Measurements from ENCODE around the gene C2CD2L.

Gene C2CD2L

DNA sequence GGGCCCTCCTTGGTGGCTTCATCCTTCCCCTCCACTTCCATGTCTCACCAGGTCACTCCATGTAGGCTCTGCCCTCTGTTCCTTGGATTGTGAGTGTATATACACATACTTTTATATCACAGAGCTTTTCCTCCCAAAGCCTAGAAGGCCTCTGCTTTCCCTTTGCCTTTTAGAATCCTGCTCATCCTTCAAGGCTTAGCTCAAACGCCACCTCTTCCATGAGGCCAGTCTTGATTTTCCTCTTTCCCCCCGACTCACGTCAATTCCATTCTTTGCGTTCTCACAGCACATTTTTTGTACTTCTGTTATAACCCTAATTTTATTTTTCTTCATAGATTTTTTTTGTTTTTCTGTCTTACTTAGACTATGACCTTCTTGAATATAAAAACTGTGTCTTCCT, 45.5 kb downstream of the C2CD2L start:
- TF ChIP-seq, protein P1, sequence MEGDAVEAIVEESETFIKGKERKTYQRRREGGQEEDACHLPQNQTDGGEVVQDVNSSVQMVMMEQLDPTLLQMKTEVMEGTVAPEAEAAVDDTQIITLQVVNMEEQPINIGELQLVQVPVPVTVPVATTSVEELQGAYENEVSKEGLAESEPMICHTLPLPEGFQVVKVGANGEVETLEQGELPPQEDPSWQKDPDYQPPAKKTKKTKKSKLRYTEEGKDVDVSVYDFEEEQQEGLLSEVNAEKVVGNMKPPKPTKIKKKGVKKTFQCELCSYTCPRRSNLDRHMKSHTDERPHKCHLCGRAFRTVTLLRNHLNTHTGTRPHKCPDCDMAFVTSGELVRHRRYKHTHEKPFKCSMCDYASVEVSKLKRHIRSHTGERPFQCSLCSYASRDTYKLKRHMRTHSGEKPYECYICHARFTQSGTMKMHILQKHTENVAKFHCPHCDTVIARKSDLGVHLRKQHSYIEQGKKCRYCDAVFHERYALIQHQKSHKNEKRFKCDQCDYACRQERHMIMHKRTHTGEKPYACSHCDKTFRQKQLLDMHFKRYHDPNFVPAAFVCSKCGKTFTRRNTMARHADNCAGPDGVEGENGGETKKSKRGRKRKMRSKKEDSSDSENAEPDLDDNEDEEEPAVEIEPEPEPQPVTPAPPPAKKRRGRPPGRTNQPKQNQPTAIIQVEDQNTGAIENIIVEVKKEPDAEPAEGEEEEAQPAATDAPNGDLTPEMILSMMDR (IDR thresholded peaks at IDR 0.05; ENCODE audit: insufficient read depth, low read depth, low read length, missing control alignments), result no peak
- no peak overlapping the region for H3K4me3 ChIP-seq (ENCODE audit: low read depth, low read length)
- DNase-seq (ENCODE audit: low read depth), result no peak

DNA sequence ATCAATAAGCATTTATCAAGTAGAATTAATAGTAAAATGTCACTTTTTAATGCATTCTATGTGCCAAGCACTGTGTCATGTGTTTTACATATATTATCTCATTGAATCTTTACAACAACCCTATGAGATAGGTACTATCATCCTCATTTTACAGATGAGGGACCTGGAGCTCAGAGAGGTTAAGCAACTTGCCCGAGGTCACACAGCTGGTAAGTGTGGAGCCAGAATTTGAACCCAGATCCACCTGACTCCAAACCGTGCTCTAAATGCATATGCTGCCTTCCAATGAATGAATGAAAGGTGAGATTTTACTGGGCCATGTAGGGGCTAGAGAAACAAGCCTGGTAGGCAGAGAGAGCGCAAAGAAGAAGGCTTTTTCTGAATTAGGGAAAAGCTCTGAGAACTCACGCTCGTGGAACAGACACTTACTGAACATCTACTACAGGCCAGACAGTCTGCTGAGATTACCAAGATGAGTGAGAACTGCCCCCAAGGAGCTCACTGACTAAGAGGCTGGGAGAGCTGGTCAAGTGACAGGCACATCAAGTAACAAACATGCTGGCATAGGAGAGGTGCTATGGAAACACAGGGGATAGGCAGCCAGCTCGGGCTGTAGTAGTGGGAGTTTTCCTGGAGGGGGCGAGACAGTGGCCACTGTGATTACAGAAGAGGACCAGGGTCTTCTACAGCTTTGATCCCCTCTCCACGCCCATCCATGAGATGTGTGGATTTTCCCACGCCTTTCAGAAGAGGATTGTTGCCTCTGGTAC, 46.1 kb downstream of the C2CD2L start:
- TF ChIP-seq, protein P1 (IDR thresholded peaks at IDR 0.05; ENCODE audit: insufficient read depth, low read depth, low read length, missing control alignments), result no peak
- no peak overlapping the region for H3K4me3 ChIP-seq (ENCODE audit: low read depth, low read length)
- no peak for DNase-seq (ENCODE audit: low read depth)

DNA sequence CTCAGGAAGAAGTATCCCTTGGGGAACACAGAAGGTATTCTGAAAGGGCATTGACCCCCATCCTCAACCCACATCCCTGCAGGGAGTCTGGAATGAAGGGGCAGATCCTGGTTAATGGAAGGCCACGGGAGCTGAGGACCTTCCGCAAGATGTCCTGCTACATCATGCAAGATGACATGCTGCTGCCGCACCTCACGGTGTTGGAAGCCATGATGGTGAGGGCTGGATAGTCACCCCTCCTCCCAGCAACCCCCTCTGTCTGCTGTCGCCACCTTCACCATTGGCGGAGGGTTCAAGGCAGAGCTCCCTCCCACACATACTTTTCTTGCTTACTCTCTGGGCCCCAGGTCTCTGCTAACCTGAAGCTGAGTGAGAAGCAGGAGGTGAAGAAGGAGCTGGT, 47.0 kb downstream of the C2CD2L start:
- TF ChIP-seq, protein P1 (IDR thresholded peaks at IDR 0.05; ENCODE audit: insufficient read depth, low read depth, low read length, missing control alignments), result no peak
- no peak overlapping the region for H3K4me3 ChIP-seq (ENCODE audit: low read depth, low read length)

DNA sequence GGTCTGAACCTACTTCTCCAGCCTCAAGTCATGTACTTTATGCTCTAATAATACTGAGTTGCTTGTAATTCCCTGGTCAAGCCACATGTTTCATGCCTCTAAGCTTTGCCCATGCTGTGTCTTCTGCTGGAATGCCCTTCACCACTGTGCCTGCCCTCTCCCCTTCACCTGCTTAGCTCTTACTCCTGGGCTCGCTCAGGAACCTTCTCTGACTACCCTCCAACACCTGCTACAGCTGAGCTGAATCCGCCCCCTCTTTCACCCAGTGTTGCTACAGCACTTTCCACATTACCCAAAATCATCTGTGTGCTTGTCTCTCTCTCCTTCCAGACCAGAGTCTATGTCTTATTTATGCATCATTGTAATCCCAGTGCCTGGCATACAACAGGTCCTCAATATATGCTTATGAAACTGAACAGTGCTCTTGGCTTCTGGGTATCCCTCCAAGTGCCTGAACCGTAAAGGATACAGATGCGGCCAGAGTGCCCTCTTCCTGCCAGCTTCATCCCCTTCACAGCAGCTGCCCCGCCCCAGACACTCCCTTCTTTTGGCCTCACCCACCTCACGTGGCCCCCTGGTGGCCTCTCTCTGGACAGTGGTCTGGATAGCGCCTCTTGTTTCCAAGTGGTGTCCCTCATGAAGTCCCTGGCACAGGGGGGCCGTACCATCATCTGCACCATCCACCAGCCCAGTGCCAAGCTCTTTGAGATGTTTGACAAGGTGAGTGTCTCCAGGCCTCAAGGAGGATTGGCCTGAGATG, 48.8 kb downstream of the C2CD2L start:
- DNase-seq (ENCODE audit: low read depth), result peak; percentile 44
- TF ChIP-seq, protein P1 (IDR thresholded peaks at IDR 0.05; ENCODE audit: insufficient read depth, low read depth, low read length, missing control alignments), result no peak
- H3K4me3 ChIP-seq (ENCODE audit: low read depth, low read length), result no peak overlapping the region

More for the DNA sequence above, 47.0 kb downstream of the C2CD2L start:
- no peak for DNase-seq (ENCODE audit: low read depth)

DNA sequence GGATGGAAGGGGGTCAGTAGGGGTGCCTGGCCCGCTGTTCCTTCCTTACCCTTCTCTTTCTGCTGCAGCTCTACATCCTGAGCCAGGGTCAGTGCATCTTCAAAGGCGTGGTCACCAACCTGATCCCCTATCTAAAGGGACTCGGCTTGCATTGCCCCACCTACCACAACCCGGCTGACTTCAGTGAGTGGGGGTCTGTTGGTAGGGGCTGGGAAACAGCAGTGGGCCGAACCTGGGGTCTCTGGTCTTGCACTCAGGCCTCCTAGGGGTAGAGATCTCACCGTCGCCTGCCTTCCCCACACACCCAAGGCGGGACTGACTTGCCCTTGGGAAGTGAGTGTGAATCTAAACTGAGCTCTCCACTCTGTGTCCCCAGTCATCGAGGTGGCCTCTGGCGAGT, 49.4 kb downstream of the C2CD2L start:
- TF ChIP-seq, protein P1 (IDR thresholded peaks at IDR 0.05; ENCODE audit: insufficient read depth, low read depth, low read length, missing control alignments), result no peak
- no peak for DNase-seq (ENCODE audit: low read depth)
- H3K4me3 ChIP-seq (ENCODE audit: low read depth, low read length), result no peak overlapping the region

DNA sequence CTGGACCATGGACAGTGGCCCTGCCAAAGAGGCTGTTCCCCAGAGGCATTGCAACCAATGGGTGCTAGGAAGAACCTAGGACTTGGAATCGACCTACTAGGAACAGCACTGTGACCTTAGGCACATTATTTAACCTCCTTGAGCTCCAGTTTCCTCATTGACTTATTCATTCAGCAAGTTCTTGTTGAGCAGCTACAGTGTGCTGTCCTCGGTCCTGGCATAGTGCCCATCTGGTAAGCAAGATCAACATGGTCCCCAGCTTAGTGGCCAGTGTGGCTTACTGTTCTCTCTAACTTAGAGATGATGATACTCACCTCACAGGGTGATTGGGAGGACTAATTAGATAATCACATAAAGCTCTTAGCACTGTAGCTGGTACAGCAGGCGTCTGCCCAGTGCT, 49.9 kb downstream of the C2CD2L start:
- TF ChIP-seq, protein P1 (IDR thresholded peaks at IDR 0.05; ENCODE audit: insufficient read depth, low read depth, low read length, missing control alignments), result no peak
- no peak for DNase-seq (ENCODE audit: low read depth)
- H3K4me3 ChIP-seq (ENCODE audit: low read depth, low read length), result no peak overlapping the region

All from GM12865 (cell line).